Testis (tissue), 2 donors: Measurements from ENCODE around the gene CIT.

Experiments used
- POLR2A ChIP-seq: fragments of 450-650 bp; IDR thresholded peaks from one replicate; pipeline ENCODE4 v1.6.1; 2017; ENCODE audit warnings: antibody characterized with exemption, mild to moderate bottlenecking, moderate library complexity
- TF ChIP-seq, protein P1 (sequence below), 3 experiments: fragments of 450-650 bp in 2 of 3; fragments of 200-600 bp in 1 of 3; sonication (generic) in 1 of 3; IDR thresholded peaks; one replicate each; pipeline ENCODE4 v1.5.1; 2016 to 2019; ENCODE audit warnings: antibody characterized with exemption in 3 of 3, mild to moderate bottlenecking in 2 of 3, moderate library complexity in 1 of 3

DNA sequence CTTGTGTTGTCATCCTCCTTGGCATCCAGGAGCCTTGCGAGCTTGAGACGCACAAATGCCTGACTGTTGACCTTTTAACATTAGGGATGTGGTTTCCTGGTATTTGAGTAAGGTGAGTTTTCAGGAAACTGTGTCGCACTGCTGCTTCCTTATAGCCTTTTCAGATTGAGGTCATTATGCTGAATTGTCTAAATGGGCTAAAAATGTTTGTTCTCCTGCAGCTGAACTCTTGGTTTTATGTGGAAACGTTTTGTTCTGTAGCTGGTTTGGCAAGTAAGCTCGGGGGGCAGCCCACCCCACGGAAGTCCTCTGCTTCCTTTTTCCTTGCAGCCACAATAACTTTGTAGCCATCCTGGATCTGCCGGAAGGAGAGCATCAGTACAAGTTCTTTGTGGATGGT is 203.5 kb downstream of the CIT start:
- TF ChIP-seq POLR2A, result no peak
- TF ChIP-seq, protein P1, sequence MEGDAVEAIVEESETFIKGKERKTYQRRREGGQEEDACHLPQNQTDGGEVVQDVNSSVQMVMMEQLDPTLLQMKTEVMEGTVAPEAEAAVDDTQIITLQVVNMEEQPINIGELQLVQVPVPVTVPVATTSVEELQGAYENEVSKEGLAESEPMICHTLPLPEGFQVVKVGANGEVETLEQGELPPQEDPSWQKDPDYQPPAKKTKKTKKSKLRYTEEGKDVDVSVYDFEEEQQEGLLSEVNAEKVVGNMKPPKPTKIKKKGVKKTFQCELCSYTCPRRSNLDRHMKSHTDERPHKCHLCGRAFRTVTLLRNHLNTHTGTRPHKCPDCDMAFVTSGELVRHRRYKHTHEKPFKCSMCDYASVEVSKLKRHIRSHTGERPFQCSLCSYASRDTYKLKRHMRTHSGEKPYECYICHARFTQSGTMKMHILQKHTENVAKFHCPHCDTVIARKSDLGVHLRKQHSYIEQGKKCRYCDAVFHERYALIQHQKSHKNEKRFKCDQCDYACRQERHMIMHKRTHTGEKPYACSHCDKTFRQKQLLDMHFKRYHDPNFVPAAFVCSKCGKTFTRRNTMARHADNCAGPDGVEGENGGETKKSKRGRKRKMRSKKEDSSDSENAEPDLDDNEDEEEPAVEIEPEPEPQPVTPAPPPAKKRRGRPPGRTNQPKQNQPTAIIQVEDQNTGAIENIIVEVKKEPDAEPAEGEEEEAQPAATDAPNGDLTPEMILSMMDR (IDR thresholded peaks at IDR 0.05), result no peak
